Activated T-helper 1 cell treated with anti-CD3 and anti-CD28 coated beads, Interleukin-2, amount 50 U/mL, for 16 hours (primary cell): ENCODE measurements around the gene PSKH1.
"Not testable (repeated sequence)": the region's sequence is repeated elsewhere in the genome, so short reads cannot be mapped to it uniquely, and the experiment has no call there.

ENCODE experiments used
- DNase-seq, 2 donors: peaks; one replicate each; pipeline ENCODE4 v3.0.0-alpha.2; 2020; ENCODE audit warnings: low read depth in 1 of 2, low spot score in 1 of 2

Gene PSKH1

DNA sequence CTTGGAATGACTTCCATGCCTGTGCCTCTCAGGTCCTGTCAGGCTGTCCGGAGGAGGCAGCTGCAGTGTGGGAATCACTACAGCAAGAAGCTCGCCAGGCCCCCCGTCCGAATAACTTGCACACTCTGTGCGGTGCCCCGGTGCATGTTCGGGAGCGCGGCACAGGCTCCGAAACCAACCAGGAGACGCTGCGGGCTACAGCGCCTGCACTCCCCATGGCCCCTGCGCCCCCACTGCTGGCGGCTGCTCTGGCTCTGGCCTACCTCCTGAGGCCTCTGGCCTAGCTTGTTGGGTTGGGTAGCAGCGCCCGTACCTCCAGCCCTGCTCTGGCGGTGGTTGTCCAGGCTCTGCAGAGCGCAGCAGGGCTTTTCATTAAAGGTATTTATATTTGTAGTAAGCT is 7.1 kb upstream of the PSKH1 start:
- no peak for DNase-seq

GRCh38 chr16:67886387-67886786 is 6.7 kb upstream of the PSKH1 start:
- no peak for DNase-seq

GRCh38 chr16:67888331-67888730 is 4.7 kb upstream of the PSKH1 start:
- DNase-seq = no peak

DNA sequence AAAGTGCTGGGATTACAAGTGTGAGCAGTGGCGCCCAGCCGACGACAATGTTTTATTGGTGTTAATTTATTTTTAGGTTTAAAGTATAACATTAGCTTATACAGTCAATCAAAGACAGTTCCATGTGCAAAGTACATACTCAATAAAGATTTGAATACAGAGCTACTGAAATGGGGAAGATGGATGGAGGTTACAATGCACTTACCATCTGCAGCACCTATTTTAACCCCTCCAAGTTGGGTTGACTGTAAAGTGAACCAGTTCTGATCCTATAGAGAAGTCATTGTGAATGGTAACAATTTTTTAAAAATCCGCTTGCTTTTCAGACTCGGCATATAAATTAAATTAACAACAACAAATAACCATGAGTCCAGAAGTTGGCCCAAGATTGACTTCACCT is 679 bp upstream of the PSKH1 start:
- no peak for DNase-seq

DNA sequence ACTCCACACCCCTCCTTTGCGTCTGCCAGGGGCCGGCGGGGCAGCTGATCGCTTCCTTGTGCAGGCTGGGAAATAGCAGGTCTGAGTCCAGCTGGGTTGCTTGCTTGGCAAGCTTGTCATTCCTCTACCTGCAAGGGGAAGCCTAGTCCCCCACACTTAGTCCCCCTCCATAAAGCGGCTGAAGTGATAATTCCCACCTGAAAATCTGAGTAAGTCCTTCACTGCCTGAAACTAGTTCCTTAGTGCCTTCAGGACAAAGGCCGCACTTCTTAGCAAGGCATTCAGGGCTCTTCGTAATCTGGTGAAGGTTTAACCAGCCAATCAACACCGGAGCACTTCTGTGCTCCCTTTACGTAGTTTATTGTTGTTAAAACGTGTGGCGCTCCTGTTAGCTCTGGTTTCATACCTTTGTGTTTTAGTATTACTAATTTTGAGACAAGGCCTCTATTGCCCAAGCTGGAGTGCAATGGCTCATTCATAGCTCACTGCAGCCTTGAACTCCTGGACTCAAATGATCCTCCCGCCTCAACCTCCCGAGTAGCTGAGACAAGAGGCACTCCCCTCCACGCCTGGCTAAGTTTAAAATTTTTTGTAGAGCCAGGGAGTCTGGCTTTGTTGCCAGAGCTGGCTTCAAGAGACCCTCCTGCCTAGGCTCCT is 817 bp downstream of the PSKH1 start:
- no peak for DNase-seq

DNA sequence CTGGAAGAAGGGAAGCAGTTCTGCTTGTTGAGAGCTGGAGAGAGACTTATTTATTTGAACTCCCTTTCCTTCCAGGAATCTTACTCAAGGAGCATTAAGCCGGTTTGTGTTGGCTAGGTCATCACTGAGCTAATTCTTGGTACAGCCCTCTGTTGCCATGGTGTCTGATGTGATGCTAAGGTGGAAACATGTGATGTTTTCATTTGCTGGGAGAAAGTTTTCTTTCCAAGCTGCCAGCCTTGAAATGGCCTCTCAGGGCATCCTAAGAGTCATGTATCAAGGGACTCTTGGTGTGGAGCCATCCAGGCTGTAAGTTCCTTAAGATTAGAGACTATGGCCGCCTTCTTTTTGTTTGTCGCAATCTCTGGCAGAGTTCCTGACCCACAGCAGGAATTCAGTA is 4.2 kb downstream of the PSKH1 start:
- DNase-seq = no peak

DNA sequence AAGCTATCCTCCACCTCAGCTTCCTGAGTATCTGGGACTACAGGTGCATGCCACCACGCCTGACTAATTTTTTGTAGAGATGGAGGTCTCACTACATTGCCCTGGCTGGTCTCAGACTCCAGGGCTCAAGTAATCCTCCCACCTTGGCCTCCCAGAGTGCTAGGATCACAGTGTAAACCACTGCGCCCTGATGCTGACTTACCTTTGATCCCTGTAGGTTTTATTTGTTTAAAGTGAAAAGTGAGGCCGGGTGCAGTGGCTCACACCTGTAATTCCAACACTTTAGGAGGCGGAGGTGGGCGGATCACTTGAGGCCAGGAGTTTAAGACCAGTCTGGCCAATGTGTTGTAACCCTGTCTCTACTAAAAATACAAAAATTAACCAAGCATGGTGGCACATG is 8.7 kb downstream of the PSKH1 start:
- DNase-seq = no peak

- no peak for DNase-seq
Observed at GRCh38 chr16:67902831-67903230, 9.8 kb downstream of the PSKH1 start.

GRCh38 chr16:67907397-67908180 is 14.5 kb downstream of the PSKH1 start:
- no peak for DNase-seq

GRCh38 chr16:67909056-67909742 is 16.1 kb downstream of the PSKH1 start:
- no peak for DNase-seq

GRCh38 chr16:67910158-67910557 is 17.1 kb downstream of the PSKH1 start:
- DNase-seq = no peak

- no peak for DNase-seq
Observed at GRCh38 chr16:67914758-67915495, 21.9 kb downstream of the PSKH1 start.

GRCh38 chr16:67915496-67915769 is 22.4 kb downstream of the PSKH1 start:
- DNase-seq = not testable (repeated sequence)

DNA sequence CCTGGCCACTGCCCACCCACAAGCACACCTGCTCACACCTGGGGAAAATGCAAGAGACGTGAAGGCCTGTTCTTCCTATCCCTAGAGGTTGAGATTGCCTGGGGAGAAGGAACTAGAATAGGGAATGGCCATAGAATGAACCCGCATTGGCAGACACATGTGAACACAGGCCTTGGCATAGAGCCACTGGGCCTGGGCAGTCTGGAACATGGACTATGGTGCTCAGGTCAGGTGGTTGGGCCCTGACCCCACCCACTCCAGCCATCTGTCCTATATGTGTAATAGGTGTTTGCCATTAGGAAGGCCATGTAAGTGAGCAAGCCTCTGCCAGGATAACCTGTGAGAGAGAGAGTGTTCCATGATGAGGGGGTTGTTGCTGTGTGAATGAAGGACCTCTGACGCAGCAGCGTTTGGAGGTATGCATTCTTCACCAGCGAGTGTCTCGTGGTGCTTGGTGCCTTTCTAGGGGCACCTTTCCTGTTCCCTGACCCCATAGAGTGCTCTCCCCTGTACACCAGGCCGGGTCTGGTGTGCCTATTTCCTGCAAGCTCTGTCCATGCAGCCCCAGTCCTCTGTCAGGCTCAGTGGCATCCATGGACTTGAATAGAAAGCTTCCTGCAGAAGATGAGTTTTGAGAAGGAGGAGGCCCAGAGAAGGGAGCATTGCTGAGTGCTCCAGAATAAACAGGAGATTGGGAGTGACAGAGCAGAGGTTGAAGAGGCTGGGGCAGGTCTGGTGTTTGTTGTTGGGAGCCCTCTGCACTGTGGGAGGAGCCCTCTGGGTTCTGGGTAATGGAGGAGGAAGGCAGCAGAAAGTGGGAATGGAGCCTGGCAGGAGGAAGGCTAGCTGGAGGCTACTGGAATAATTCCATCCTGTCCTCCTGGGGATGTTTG is 23.0 kb downstream of the PSKH1 start:
- DNase-seq = no peak

DNA sequence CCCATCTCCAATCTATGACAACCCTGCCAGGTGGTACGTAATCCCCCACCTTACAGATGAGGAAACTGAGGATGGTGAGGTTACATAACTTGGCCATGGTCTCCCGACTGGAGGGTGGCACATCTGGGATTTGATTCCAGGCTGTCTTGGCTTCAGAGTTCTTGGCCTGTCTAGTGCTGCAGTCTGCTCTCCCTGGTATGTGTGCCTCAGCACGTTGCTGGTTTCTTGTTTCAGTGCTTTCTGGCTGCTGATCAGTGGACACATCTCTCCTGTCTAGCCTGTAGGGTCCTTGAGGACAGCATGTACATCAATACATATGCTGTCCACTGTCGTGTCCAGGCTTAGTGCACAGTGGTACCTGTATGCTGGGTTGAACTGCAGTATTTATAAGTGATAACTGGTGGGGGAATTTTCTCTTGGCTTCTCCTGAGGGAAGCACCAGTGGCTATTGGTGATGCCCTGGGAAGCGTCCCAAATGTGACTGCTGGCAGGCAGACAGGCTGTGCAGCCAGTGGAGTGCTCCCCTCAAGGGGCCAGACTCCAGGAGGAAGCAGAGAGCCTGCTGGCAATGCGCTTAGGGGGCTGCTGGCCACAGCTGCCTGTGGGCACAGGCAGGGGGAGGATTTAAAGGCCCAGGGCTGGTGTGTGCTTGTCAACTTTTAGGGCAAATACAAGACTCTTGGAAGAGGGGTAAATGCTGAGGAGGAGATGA is 24.2 kb downstream of the PSKH1 start:
- DNase-seq = no peak

- no peak for DNase-seq
Observed at GRCh38 chr16:67917852-67918236, 24.8 kb downstream of the PSKH1 start.

- no peak for DNase-seq
Observed at GRCh38 chr16:67919622-67920221, 26.7 kb downstream of the PSKH1 start.

GRCh38 chr16:67922221-67922620 is 29.2 kb downstream of the PSKH1 start:
- DNase-seq = no peak

DNA sequence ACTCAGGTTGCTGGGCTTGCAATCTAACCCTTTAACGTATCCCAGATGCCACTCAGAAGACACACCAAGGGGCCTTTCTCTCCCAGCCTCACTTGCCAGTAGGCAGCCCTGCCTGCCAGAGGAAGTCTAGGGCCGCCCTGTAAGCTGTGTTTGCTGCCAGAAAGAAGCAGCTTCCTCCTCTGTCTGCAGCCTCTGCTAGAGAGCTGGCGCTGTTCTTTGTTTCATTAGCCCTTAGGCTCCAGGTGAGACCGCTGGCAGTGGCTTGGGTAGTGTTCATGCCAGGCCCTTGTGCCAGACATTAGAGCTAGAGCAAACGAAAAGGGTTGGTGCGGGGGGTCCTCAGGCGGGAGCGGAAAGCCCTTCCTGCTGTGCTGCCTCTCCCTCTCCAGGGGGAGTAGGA is 29.7 kb downstream of the PSKH1 start:
- no peak for DNase-seq
